ENCODE results near the gene ING5.
A peak's percentile ranks its signal among the peaks of the same experiment; 100 is the strongest.

Gene ING5

GRCh38 chr2:241720099-241720498, 18.3 kb downstream of the ING5 start:
- TF ChIP-seq, protein P1, sequence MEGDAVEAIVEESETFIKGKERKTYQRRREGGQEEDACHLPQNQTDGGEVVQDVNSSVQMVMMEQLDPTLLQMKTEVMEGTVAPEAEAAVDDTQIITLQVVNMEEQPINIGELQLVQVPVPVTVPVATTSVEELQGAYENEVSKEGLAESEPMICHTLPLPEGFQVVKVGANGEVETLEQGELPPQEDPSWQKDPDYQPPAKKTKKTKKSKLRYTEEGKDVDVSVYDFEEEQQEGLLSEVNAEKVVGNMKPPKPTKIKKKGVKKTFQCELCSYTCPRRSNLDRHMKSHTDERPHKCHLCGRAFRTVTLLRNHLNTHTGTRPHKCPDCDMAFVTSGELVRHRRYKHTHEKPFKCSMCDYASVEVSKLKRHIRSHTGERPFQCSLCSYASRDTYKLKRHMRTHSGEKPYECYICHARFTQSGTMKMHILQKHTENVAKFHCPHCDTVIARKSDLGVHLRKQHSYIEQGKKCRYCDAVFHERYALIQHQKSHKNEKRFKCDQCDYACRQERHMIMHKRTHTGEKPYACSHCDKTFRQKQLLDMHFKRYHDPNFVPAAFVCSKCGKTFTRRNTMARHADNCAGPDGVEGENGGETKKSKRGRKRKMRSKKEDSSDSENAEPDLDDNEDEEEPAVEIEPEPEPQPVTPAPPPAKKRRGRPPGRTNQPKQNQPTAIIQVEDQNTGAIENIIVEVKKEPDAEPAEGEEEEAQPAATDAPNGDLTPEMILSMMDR (conservative IDR thresholded peaks at IDR 0.05; ENCODE audit: low read depth): no peak
- POLR2A ChIA-PET (ENCODE audit: low non-redundant PET): no interaction called here
- no peak for DNase-seq (ENCODE audit: low spot score)
- CTCF ChIA-PET: no interaction called here
- H3K27ac ChIP-seq: no peak overlapping the region

- POLR2A ChIA-PET (ENCODE audit: low non-redundant PET): no interaction called here
Observed at GRCh38 chr2:241720560-241720959, 18.7 kb downstream of the ING5 start.

GRCh38 chr2:241721852-241722251, 20.0 kb downstream of the ING5 start:
- H3K27ac ChIP-seq: no peak overlapping the region
- DNase-seq (ENCODE audit: low spot score): no peak
- ChIA-PET POLR2A (ENCODE audit: low non-redundant PET) (no interaction called here), CTCF (interaction anchor here (0.5 kb wide), 1 partner anchor 871 kb away, joined by 3 read pairs; no protein-coding TSS in a partner anchor)
- TF ChIP-seq, protein P1 (conservative IDR thresholded peaks at IDR 0.05; ENCODE audit: low read depth): no peak

More at GRCh38 chr2:241720560-241720959, 18.7 kb downstream of the ING5 start:
- H3K27ac ChIP-seq: no peak overlapping the region
- CTCF ChIA-PET: no interaction called here
- no peak for DNase-seq (ENCODE audit: low spot score)
- TF ChIP-seq, protein P1 (conservative IDR thresholded peaks at IDR 0.05; ENCODE audit: low read depth): no peak

DNA sequence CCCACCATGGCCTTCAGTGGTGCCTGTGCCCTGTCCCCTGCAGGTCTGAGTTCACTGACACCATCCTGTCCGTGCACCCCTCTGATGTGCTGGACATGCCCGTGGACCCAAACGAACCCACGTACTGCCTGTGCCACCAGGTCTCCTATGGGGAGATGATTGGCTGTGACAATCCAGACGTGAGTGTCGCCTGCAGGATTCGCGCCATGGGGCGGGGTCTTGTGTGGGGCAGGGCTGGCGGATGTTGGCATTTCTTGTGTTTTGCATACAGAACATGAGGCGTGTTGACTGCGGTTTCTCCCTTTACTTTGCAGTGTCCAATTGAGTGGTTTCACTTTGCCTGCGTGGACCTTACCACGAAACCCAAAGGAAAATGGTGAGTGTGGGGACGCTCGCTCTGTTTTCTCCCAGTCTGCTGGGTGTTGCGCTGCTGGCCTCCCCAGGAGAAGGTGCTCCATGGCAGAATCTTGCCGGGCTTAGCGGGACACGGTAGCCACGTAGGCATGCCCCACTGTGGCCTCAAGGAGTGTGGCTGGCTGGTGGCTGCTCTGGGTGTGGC, 21.1 kb downstream of the ING5 start:
- TF ChIP-seq, protein P1 (conservative IDR thresholded peaks at IDR 0.05; ENCODE audit: low read depth): no peak
- H3K27ac ChIP-seq: no peak overlapping the region
- CTCF ChIA-PET: no interaction called here
- POLR2A ChIA-PET (ENCODE audit: low non-redundant PET): no interaction called here
- DNase-seq (ENCODE audit: low spot score): no peak

DNA sequence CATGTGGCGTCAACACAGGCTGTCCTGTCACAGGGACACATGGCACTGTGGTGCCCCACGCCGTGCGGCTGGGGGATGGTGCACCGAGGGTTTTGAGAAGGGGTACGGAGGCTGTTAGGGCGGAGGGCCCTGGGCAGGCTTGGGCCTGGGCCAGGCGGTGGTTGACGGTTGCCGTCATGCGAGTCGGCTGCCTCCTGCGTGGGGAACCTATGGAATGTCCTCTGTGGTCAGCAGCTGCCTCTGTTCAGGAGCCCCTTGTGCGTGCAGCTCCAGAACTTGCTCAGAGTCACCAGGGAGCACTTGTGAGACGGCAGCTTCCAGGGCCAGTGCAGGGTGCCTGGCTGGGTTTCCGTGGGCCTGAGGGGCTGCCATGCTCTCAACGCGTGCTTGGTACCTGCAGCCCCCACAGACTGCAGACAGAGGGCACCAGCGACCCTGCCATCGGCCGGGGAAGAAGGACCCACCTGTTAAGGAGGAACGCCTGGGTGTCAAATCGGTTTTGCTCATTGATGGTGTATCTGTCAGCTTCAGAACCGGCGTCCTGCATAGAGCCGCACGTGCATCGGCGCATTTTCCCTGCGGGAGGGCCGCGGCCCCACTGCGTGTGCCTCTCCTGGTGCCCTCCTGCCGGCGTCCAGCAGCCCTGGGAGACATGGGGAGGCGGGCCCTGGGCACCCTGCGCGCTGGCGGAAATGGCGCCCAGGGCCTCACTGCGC, 22.6 kb downstream of the ING5 start:
- POLR2A ChIA-PET (ENCODE audit: low non-redundant PET): no interaction called here
- H3K27ac ChIP-seq: no peak overlapping the region
- CTCF ChIA-PET: interaction anchor here (0.6 kb wide), 1 partner anchor 270 kb away, joined by 3 read pairs; no protein-coding TSS in a partner anchor
- TF ChIP-seq, protein P1 (conservative IDR thresholded peaks at IDR 0.05; ENCODE audit: low read depth): 0 out of 2 replicates have a peak, but pooled peaks have one; percentile 12
- no peak for DNase-seq (ENCODE audit: low spot score)

DNA sequence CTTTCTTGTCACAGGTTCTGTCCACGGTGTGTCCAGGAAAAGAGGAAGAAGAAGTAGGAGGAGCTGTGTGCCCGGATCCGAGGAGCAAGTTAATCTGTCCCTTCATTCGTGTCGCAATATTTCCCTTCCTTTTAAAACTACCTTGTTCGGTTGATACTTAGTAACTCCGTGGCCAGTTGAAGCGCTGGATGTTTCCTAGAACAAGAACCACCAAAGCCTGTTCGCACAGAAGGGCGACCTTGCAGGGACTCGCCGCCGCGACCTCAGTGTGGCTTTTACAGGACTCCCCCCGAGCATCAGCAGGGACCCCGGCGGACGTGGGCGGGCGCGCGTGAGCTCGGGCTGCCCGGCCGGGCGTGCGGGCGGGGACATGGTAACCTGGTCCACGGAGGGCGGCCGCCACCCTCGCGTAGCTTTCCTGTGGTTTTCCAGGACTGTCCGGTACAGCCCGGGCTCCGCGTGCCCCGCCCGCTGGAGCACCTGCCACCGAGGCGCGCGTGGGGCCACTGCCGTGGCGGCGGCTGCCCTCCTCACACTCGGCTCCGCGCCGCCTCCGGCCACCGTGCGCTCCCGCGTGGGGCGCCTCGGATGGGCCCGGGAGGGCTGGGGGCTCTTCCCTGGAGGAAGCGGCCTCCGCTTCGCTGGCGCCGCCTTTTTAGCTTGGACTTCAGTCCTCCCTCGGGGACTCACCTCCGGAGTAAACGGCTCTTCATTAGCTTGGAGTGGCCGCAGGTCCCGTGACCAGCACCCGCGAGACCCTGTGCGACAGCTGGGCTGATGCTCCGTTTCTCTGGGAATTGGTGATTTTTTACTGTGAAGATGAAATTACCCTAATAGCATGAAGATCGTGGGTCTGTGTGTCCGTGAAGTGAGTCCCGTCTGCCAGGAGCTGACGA, 23.4 kb downstream of the ING5 start:
- ChIA-PET POLR2A (ENCODE audit: low non-redundant PET) (no interaction called here), CTCF (no interaction called here)
- no peak for DNase-seq (ENCODE audit: low spot score)
- TF ChIP-seq, protein P1 (conservative IDR thresholded peaks at IDR 0.05; ENCODE audit: low read depth): no peak
- no peak overlapping the region for H3K27ac ChIP-seq

All from RWPE1 (cell line).